ENCODE results near the gene MYL3. TPM values are rescaled to one million over a fixed set of nuclear protein-coding genes. Genes with fewer than 3 reads are reported as not detected.

The MYL3 gene
- polyA plus RNA-seq, 4 donors = 21.8 to 29.0 (median 23.6) TPM

- no peak for DNase-seq (ENCODE audit: low read depth in 4 of 4, low spot score in 3 of 4)
Measured at GRCh38 chr3:46900007-46900292, 36.7 kb upstream of the MYL3 start.

DNA sequence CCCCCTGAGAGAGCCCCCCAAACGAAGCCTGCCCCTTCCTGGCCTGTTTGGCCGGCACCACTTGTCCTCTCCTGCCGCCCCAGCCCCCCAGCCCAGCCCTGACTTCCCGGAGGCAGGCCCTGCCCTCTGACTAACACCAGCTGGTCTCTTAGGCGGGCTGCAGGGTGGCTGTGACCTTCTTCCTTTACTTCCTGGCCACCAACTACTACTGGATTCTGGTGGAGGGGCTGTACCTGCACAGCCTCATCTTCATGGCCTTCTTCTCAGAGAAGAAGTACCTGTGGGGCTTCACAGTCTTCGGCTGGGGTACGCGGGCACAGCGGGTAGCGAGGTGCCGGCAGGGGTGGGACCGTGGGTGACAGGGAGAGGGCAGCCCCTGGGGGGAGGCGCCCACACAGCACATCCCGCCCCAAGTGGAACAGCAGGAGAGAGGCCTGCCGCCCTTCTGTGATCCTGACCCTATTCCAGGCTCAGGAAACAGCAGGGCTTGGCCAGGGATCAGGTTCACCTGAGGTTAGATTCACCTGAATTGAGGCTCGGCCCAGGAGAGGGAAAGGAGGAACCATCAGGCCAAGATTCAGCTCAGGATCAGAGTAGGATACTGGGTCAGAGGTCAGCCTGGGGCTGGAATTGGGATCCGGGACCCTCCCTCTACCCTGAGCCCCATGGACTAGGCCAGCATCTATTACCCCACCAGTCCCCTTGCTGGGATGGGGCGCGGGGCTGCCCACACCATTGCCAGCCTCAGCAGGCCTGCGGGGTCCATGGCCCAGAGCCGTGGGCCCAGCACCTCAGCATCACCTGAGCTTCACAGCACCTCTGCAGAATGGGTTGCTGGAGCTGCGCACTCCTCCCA is 36.1 kb upstream of the MYL3 start:
- no peak for DNase-seq (ENCODE audit: low read depth in 4 of 4, low spot score in 3 of 4)

DNA sequence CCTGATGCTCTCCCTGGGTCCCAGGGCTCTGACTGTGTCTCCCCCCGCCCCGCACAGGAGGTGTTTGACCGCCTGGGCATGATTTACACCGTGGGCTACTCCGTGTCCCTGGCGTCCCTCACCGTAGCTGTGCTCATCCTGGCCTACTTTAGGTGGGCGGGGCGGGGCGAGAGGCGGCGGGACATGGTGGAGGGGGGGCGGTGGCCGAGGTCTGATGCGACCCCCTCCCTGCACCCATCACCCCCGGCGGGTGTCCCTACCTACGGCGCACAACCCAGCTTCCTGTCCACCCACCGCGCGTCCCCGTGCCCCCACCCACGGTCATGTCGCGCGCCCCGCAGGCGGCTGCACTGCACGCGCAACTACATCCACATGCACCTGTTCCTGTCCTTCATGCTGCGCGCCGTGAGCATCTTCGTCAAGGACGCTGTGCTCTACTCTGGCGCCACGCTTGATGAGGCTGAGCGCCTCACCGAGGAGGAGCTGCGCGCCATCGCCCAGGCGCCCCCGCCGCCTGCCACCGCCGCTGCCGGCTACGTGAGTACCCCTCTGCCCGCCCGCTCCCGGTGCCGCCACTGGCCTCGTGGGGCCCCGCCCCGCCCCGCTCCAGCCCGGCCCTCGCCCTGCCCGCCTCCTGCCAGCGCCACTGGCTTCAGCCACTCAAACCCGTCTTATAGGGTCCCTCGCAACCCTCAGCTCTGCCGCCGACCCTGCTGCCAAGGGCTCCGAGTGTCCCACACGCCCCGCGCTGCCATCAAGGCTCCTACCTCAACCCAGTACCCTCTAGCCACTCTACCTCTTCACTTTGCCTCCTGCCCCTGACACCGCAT is 35.3 kb upstream of the MYL3 start:
- no peak for DNase-seq (ENCODE audit: low read depth in 4 of 4, low spot score in 3 of 4)

- DNase-seq (ENCODE audit: low read depth in 4 of 4, low spot score in 3 of 4) = no peak
Measured at GRCh38 chr3:46897829-46898320, 34.6 kb upstream of the MYL3 start.

- no peak for DNase-seq (ENCODE audit: low read depth in 4 of 4, low spot score in 3 of 4)
Measured at GRCh38 chr3:46897031-46897430, 33.8 kb upstream of the MYL3 start.

GRCh38 chr3:46896386-46896785 is 33.1 kb upstream of the MYL3 start:
- no peak for DNase-seq (ENCODE audit: low read depth in 4 of 4, low spot score in 3 of 4)

GRCh38 chr3:46895761-46896160 is 32.5 kb upstream of the MYL3 start:
- no peak for DNase-seq (ENCODE audit: low read depth in 4 of 4, low spot score in 3 of 4)

GRCh38 chr3:46895204-46895660 is 32.0 kb upstream of the MYL3 start:
- DNase-seq (ENCODE audit: low read depth in 4 of 4, low spot score in 3 of 4) = no peak

GRCh38 chr3:46894256-46894655 is 31.0 kb upstream of the MYL3 start:
- DNase-seq (ENCODE audit: low read depth in 4 of 4, low spot score in 3 of 4) = no peak

- DNase-seq (ENCODE audit: low read depth in 4 of 4, low spot score in 3 of 4) = no peak
Measured at GRCh38 chr3:46893763-46894162, 30.5 kb upstream of the MYL3 start.

DNA sequence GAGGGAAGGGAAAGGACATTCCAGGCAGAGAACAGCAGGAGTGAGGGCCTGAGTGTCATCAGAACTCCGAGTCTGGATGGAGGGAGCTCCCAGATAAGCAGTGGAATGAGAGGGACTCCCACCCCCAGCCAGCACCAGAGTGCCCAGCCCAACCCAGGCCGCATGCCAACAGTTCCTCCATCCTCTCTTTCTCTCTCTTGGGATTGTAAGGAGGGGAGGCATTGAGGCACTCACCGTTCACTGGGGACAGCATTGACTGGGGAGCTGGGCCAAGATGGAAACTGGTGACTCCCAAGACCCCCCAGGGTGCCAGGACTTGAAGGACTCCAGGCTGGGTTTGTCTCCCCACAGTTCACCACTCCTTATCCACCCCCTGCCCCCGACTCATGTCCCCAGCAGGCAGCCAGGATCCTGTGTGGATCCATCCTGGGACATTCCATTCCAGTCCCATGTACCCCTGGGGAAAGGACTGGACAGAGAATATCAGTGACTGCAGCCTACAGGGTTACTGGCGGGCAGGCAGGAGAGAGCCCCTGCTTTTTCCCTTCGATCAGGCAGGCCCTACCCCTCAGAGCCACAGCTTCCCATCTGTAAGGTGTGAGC is 30.0 kb upstream of the MYL3 start:
- DNase-seq (ENCODE audit: low read depth in 4 of 4, low spot score in 3 of 4) = no peak

DNA sequence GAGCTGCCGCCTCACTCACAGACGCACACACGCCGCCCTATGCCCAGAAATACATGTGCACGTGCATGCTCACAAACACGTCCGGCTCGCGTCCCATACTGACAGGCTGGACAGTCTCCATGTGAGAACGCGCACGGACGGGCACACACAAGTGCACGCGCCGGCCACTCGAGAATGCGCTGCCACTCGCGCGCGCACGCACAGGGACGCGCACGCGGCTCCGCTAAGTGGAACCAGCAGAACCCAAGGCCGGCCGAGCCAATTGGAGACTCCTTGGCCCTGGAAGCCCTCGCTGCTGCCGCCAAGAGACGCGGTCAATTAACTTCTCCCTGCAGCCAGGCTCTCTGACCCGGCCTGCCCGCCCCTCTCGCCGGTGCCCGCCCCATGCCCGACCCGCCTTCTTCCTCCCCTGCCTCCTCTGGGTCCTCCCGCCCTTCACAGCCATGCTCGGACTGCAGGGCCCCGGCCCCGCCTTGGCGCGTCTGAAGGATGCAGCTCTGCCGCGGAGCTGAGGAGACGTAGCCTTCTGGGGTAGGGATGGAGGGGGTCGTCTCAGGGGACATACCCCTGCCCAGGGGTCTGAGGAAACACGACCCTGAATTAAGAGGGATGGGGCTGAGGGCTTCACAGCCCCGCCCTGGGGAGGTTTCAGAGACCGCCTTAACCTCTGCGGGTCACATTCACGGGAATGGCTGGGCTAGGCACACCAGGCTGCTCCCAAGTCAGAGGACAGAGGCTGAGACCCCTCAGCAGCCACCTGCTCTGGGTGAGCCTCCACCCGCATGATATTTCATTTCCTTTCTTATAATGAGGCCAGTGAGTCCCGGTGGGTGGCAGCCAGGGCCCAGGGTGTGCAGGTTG is 29.3 kb upstream of the MYL3 start:
- DNase-seq (ENCODE audit: low read depth in 4 of 4, low spot score in 3 of 4) = no peak

- DNase-seq (ENCODE audit: low read depth in 4 of 4, low spot score in 3 of 4) = no peak
Measured at GRCh38 chr3:46891132-46891531, 27.9 kb upstream of the MYL3 start.

- DNase-seq (ENCODE audit: low read depth in 4 of 4, low spot score in 3 of 4) = no peak
Measured at GRCh38 chr3:46890132-46890531, 26.9 kb upstream of the MYL3 start.

DNA sequence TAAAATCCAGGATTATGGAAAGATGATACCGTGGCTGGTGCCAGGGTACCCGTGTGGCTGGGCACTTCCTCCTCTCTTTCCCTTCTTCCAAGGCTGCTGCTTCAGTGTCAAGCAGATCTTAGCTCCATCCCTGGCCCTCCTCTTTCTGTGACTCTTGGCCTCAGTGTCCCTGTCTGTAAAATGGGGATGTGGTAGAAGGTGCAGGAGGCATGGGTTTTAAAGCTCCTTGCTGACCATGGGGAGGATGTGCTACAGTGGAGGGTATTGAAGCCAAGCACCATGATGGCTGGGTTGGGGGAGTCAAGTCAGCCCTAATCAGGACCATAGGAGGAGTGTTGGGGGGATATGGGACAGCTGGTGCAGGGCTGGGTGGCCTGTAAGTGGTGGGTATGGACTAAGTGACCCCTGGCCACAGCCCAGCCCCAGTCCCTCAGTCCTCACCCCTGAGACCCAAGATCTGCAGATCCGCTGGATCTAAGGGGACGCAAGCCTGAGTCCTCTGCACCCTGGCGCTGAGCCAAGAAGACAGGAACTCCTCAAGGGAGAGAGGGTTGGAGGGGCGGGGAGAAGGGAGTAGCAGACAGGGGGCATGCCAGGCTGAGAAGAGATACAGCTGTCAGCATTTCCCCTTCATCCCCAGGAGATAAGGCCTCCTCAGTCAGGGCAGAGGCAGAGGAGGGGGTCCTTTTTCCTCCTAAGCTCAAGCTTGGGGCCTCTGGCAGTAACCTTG is 26.3 kb upstream of the MYL3 start:
- no peak for DNase-seq (ENCODE audit: low read depth in 4 of 4, low spot score in 3 of 4)

- DNase-seq (ENCODE audit: low read depth in 4 of 4, low spot score in 3 of 4) = no peak
Measured at GRCh38 chr3:46888705-46889104, 25.5 kb upstream of the MYL3 start.

DNA sequence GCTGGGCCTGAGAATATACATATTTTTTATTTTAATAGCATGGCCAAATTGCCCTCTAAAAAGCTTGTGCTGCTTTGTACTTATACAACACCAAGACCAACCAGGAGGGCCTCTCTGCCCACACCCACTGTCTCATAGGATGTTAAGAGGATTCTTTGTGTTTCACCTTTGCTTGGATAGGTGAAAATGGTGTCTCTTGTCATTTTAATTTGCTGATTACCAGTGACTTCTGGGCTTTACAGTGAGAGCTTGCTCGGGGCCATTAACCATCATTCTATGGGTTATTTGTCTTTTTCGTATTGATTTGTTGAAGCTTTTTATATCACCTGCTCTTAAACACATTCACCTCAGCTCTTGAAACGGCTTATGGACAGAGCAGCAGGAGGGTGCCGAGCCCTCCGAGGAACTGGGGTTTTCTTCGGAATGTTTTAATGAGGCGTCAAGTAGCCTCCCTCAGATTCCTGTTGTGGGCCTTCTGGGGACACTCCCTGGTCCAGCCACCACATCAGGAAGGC is 24.8 kb upstream of the MYL3 start:
- no peak for DNase-seq (ENCODE audit: low read depth in 4 of 4, low spot score in 3 of 4)

GRCh38 chr3:46885612-46886011 is 22.4 kb upstream of the MYL3 start:
- no peak for DNase-seq (ENCODE audit: low read depth in 4 of 4, low spot score in 3 of 4)

DNA sequence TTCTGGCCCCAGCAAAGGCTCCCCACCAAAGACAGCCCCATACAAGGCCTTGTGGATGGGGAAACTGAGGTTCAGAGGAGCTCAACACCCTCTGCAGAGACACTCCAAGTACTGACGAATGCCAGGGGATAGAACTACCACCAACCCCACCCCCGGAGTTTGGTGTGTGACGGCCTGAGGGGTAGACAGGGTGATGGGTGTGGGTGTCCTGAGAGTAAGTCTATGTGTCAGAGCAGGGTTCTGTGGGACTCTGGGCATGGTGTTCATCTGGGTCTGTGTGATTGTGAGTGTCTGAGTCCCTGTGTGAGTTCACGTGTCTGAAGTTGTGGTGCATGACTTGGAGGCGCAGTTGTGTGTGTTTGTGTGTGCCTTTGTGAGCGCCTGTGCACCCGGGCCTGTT is 21.7 kb upstream of the MYL3 start:
- no peak for DNase-seq (ENCODE audit: low read depth in 4 of 4, low spot score in 3 of 4)

DNA sequence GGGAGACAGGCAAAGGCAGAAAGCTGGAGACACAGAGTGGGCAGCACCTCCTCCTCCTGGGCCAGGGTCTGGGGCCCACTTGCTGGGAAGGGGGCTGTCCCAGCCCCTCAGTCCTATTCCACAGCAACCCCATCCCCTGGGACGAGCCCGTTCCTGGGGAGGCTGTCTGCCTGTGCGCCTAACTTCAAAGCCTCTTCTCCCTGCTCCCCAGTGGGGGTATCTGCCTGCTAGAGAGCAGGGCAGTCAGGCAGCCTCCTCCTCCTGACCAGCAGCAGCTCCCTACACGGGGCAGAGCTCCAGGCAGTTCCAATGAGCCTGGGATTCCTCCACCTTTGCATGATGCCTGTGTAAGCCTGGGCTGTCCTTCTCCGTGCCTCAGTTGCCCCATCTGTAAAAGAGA is 21.2 kb upstream of the MYL3 start:
- no peak for DNase-seq (ENCODE audit: low read depth in 4 of 4, low spot score in 3 of 4)
